Testis (tissue), 3 donors: ENCODE measurements around the gene SCYL2. TPM values are rescaled to one million over a fixed set of nuclear protein-coding genes. Genes with fewer than 3 reads are reported as not detected.
"Not testable (repeated sequence)": the region's sequence is repeated elsewhere in the genome, so short reads cannot be mapped to it uniquely, and the experiment has no call there.

Experiments used
- DNase-seq: peaks from one replicate; pipeline ENCODE4 v3.0.0-alpha.2; 2019
- H3K27ac ChIP-seq, 2 donors: fragments of 200-600 bp; sonication (generic); one replicate each; pipeline ENCODE4 v1.5.1; 2019
- H3K27me3 ChIP-seq: fragments of 200-600 bp; sonication (generic); one replicate; pipeline ENCODE4 v1.5.1; 2019
- H3K36me3 ChIP-seq: fragments of 200-600 bp; sonication (generic); one replicate; pipeline ENCODE4 v1.5.1; 2017; ENCODE audit warnings: low read depth; ENCODE audit errors: missing control alignments
- H3K4me1 ChIP-seq: fragments of 200-600 bp; sonication (generic); one replicate; pipeline ENCODE4 v1.5.1; 2019
- H3K4me3 ChIP-seq, 2 donors: fragments of 200-600 bp; sonication (generic); one replicate each; pipeline ENCODE4 v1.5.1; 2017 to 2019
- H3K9me3 ChIP-seq: fragments of 200-600 bp; sonication (generic); one replicate; pipeline ENCODE4 v1.5.1; 2017
- CTCF ChIP-seq, 3 experiments: fragments of 450-650 bp in 2 of 3; fragments of 200-600 bp in 1 of 3; sonication (generic) in 1 of 3; IDR thresholded peaks; one replicate each; pipeline ENCODE4 v1.5.1; 2016 to 2019; ENCODE audit warnings: antibody characterized with exemption in 3 of 3, mild to moderate bottlenecking in 2 of 3, moderate library complexity in 1 of 3
- POLR2A ChIP-seq: fragments of 450-650 bp; IDR thresholded peaks from one replicate; pipeline ENCODE4 v1.6.1; 2017; ENCODE audit warnings: antibody characterized with exemption, mild to moderate bottlenecking, moderate library complexity
- WGBS, 2 donors: methylation state at CpG; one replicate each; pipeline ENCODE4 v1.1.5; 2018; 5-methylcytosine and 5-hydroxymethylcytosine counted together
- intact Hi-C: fragments of 100-400 bp; cut with DNase I; formaldehyde crosslinking; loops from one replicate; pipeline ENCODE4 v1.15.1; 2023; ENCODE audit warnings: low total_unique reads
- polyA plus RNA-seq: library from polyadenylated mRNA; stranded (reverse); fragments of 350-450 nt; fragmentation: Illumina TruSeq; extraction: RNeasy Lipid Tissue Mini Kit (QIAGEN cat#74804); gene quantifications from one replicate; pipeline ENCODE4 v1.2.3, GENCODE V29; 2014; ENCODE audit warnings: low read depth, low replicate concordance; ENCODE audit not compliant: insufficient read depth
- total RNA-seq, 2 donors: library from RNA; depleted of rRNA; stranded (reverse); fragments of >200 nt; gene quantifications; one replicate each; pipeline ENCODE4 v1.2.3, GENCODE V29; 2016

The SCYL2 gene
- total and polyA plus RNA-seq, 3 donors from 2014 or later = 23.1 to 75.4 (median 49.0) TPM

DNA sequence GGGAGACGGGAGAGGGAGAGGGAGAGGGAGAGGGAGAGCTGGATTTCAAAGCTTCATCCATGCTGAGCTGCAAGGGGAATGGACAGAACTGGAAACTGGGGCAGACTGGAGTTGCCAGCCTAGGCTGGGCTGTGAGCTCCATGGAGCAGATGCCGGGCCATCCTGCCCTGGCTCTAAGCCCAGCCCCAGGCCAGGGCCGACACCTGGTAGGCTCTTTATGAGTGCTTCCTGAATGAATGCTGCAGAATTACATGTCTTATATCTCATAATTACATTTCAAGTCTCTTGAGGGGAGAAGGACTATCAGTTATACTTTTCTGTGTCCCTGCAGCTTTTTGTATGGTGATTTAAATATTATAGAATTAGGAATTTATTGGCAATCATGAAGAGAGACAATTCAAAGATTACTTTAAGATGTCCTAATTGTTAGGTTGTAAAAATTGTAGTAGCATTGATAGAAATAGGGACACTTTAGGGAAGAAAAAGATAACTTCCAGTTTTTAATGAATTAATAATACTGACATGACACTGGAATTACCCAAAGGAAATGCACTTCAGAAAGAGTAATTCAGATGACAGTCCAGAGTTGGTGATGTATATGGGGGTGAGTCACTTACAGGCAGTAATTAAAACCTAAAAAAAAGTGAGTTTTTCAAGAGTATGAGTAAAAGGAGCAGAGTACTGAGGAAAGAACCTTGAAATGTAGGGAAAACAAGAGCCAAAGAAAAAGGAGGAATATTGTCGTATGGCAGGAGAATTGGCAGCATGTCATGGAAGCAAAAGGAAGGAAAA is 29.0 kb downstream of the SCYL2 start:
- no peak for TF ChIP-seq CTCF (IDR thresholded peaks at IDR 0.05)
- TF ChIP-seq POLR2A = no peak
- intact Hi-C loops = no loop called here
- DNase-seq = no peak
- Histone ChIP-seq H3K9me3 (no peaks in the 10 kb centered on the region), H3K36me3 (no peaks in the 10 kb centered on the region), H3K4me1 (no peaks in the 10 kb centered on the region), H3K4me3 (no peak overlapping the region), H3K27me3 (no peaks in the 10 kb centered on the region), H3K27ac (no peak overlapping the region)
- 72 to 81% methylated on average over 4 of the region's 4 CpGs for WGBS, 2 donors

GRCh38 chr12:100302081-100302480 is 35.1 kb downstream of the SCYL2 start:
- WGBS, 2 donors = 88 to 100% methylated on average over 1 of the region's 1 CpG
- intact Hi-C loops = no loop called here
- H3K36me3 ChIP-seq = no peaks in the 10 kb centered on the region

DNA sequence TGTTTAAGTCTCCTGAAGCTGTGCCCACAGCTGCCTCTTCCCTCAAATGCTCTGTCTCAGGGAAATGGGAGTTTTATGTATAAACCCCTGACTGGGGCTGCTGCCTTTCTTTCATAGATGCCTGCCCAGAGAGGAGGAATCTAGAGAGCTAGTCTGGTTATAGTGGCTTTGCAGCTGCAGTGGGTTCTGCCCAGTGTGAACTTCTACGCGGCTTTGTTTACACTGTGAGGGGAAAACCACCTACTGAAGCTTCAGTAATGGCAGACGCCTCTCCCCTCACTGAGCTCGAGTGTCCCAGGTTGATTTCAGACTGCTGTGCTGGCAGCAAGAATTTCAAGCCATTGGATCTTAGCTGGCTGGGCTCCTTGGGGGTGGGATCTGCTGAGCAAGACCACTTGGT is 36.9 kb downstream of the SCYL2 start:
- Histone ChIP-seq H3K36me3 (no peaks in the 10 kb centered on the region), H3K27ac (no peak overlapping the region), H3K27me3 (no peaks in the 10 kb centered on the region), H3K4me1 (no peaks in the 10 kb centered on the region), H3K4me3 (no peak overlapping the region), H3K9me3 (no peaks in the 10 kb centered on the region)
- intact Hi-C loops = no loop called here
- no peak for DNase-seq
- no peak for TF ChIP-seq CTCF (IDR thresholded peaks at IDR 0.05)
- TF ChIP-seq POLR2A = no peak
- 87 to 100% methylated on average over 2 to 4 of the region's 4 CpGs for WGBS, 2 donors

More at GRCh38 chr12:100302081-100302480, 35.1 kb downstream of the SCYL2 start:
- Histone ChIP-seq H3K27ac (no peak overlapping the region), H3K4me3 (no peak overlapping the region), H3K27me3 (no peaks in the 10 kb centered on the region), H3K9me3 (no peaks in the 10 kb centered on the region), H3K4me1 (no peaks in the 10 kb centered on the region)
- DNase-seq = no peak
- TF ChIP-seq CTCF (IDR thresholded peaks at IDR 0.05) (no peak), POLR2A (no peak)

- H3K27ac ChIP-seq, H3K9me3 ChIP-seq, H3K4me3 ChIP-seq, H3K27me3 ChIP-seq, DNase-seq, H3K36me3 ChIP-seq, intact Hi-C loops, H3K4me1 ChIP-seq: not testable (repeated sequence)
- WGBS, 2 donors = 96 to 98% methylated on average over 7 of the region's 7 CpGs
Measured at GRCh38 chr12:100304334-100304733, 37.4 kb downstream of the SCYL2 start.

GRCh38 chr12:100308138-100308537 is 41.2 kb downstream of the SCYL2 start:
- intact Hi-C loops, H3K27ac ChIP-seq, DNase-seq, H3K27me3 ChIP-seq, H3K36me3 ChIP-seq, H3K4me1 ChIP-seq, H3K4me3 ChIP-seq, H3K9me3 ChIP-seq: not testable (repeated sequence)
- 85% methylated on average over 5 of the region's 5 CpGs for WGBS, 2 donors

GRCh38 chr12:100311317-100311716 is 44.3 kb downstream of the SCYL2 start:
- Histone ChIP-seq H3K9me3 (no peaks in the 10 kb centered on the region), H3K27ac (no peak overlapping the region), H3K4me3 (no peak overlapping the region), H3K36me3 (no peaks in the 10 kb centered on the region), H3K4me1 (no peaks in the 10 kb centered on the region), H3K27me3 (no peaks in the 10 kb centered on the region)
- TF ChIP-seq POLR2A (no peak), CTCF (IDR thresholded peaks at IDR 0.05) (no peak)
- DNase-seq = no peak
- WGBS, 2 donors = 91 to 96% methylated on average over 1 of the region's 1 CpG
- intact Hi-C loops = no loop called here
